Measurements from ENCODE around the gene EGFL7.

EGFL7 gene

DNA sequence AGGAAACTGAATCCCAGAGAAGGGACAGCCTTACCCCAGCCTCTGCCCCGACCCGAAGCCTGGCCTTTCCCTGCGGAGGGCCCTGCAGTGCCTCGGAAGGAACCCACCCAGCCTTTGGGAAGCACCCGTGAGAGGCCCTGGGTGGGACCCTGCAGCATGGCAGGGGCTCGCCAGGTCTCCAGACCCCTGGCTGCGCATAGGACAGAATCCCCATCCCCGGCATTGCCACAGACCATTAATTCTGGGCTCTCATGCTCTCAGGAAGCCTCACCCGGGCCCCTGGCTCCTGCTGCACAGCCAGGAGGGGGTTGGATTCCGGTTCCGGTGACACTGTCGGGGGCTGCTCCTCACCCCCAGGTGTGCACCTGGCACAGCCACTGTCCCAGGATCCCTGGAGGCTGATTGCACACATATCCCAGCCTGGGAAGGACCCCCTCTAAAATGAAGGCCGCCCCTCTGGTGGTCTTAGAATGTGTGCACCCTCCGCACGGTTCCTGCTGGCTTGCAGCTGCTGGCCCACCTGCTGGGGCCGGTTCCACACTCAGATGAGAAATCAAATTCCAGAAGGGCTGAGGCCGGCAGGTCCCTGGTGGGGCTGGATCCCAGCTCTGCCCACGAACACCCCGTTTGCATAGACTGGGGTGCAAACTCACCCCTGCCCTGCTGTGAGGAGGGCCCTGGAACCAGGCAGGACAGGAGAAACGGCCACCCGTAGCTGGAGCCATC is 4.7 kb downstream of the EGFL7 start:
- no peak overlapping the region for H3K4me3 ChIP-seq (ENCODE audit: low read depth, low read length)
- TF ChIP-seq CTCF (IDR thresholded peaks at IDR 0.05; ENCODE audit: low read depth, low read length, missing control alignments): no peak
- DNase-seq (ENCODE audit: low read depth): no peak
- in situ Hi-C loops (cut with HindIII; ENCODE audit: low sequenced_read_pairs): no loop called here

- DNase-seq (ENCODE audit: low read depth): no peak
- in situ Hi-C loops (cut with HindIII; ENCODE audit: low sequenced_read_pairs): no loop called here
- H3K4me3 ChIP-seq (ENCODE audit: low read depth, low read length): no peak overlapping the region
- TF ChIP-seq CTCF (IDR thresholded peaks at IDR 0.05; ENCODE audit: low read depth, low read length, missing control alignments): no peak
These were observed 5.4 kb downstream of the EGFL7 start for GRCh38 chr9:136667940-136668760.

DNA sequence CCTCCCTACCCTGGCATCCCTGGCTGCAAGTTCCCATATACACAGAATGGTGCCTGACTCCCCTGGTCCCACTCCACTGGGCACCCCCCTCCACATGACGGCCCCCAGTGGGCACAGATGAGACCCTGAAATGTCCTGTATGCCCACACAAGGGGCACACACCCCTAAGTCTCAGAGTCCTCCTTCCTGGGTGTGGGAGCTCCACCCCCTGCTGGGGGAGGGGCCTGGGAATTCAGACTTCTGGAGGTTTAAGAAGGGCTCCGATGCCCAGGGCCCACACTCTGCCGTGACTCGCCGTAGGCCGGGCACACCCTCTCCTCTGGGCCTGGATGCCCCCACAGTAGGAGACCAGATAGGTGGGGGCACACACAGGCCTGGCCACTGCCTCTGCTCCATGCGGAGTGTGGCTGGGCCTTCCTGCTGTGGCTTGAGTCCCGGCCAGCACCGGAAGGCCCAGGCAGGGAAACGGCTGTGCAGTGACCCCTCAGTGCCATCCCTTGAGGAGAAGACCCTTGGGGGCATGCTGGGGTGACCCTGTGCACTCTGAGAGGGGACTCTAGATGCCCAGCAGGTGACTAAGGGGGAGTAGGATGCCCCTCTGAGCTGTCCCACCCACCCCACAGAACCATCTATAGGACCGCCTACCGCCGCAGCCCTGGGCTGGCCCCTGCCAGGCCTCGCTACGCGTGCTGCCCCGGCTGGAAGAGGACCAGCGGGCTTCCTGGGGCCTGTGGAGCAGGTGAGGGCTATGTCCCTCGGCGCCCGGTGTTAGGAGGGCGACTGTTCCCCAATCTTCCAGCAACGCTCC is 6.5 kb downstream of the EGFL7 start:
- in situ Hi-C loops (cut with HindIII; ENCODE audit: low sequenced_read_pairs): no loop called here
- no peak for TF ChIP-seq CTCF (IDR thresholded peaks at IDR 0.05; ENCODE audit: low read depth, low read length, missing control alignments)
- no peak overlapping the region for H3K4me3 ChIP-seq (ENCODE audit: low read depth, low read length)
- DNase-seq (ENCODE audit: low read depth): no peak

- no peak overlapping the region for H3K4me3 ChIP-seq (ENCODE audit: low read depth, low read length)
- in situ Hi-C loops (cut with HindIII; ENCODE audit: low sequenced_read_pairs): loop anchor here (10.0 kb wide), 1 partner anchor 115 kb away; no protein-coding TSS in a partner anchor
- no peak for DNase-seq (ENCODE audit: low read depth)
- no peak for TF ChIP-seq CTCF (IDR thresholded peaks at IDR 0.05; ENCODE audit: low read depth, low read length, missing control alignments)
These were observed 7.2 kb downstream of the EGFL7 start for GRCh38 chr9:136669791-136670464.

- no peak overlapping the region for H3K4me3 ChIP-seq (ENCODE audit: low read depth, low read length)
- in situ Hi-C loops (cut with HindIII; ENCODE audit: low sequenced_read_pairs): loop anchor here (10.0 kb wide), 1 partner anchor 116 kb away; no protein-coding TSS in a partner anchor
- no peak for TF ChIP-seq CTCF (IDR thresholded peaks at IDR 0.05; ENCODE audit: low read depth, low read length, missing control alignments)
- no peak for DNase-seq (ENCODE audit: low read depth)
These were observed 8.0 kb downstream of the EGFL7 start for GRCh38 chr9:136670576-136671253.

Measured in astrocyte of the cerebellum (primary cell).